ENCODE results near the gene FAM227B.

- no peak for TF ChIP-seq POLR2A (IDR thresholded peaks at IDR 0.05)
- TF ChIP-seq, protein P1, sequence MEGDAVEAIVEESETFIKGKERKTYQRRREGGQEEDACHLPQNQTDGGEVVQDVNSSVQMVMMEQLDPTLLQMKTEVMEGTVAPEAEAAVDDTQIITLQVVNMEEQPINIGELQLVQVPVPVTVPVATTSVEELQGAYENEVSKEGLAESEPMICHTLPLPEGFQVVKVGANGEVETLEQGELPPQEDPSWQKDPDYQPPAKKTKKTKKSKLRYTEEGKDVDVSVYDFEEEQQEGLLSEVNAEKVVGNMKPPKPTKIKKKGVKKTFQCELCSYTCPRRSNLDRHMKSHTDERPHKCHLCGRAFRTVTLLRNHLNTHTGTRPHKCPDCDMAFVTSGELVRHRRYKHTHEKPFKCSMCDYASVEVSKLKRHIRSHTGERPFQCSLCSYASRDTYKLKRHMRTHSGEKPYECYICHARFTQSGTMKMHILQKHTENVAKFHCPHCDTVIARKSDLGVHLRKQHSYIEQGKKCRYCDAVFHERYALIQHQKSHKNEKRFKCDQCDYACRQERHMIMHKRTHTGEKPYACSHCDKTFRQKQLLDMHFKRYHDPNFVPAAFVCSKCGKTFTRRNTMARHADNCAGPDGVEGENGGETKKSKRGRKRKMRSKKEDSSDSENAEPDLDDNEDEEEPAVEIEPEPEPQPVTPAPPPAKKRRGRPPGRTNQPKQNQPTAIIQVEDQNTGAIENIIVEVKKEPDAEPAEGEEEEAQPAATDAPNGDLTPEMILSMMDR (IDR thresholded peaks at IDR 0.05), result no peak
Observed at GRCh38 chr15:49286649-49287404, 333.8 kb downstream of the FAM227B start.

All from thyroid gland (tissue), 4 donors.